Mesothelial cell of epicardium (in vitro differentiated cells): ENCODE data around the gene POLRMT. TPM values are rescaled to one million over a fixed set of nuclear protein-coding genes. Genes with fewer than 3 reads are reported as not detected.

Experiments used
- DNase-seq, 2 experiments: peaks; one replicate each; pipeline ENCODE4 v3.0.0; 2021; ENCODE audit warnings: low spot score in 2 of 2; ENCODE audit not compliant: unreplicated experiment in 2 of 2
- H3K27ac Mint-ChIP-seq: 2 replicates; pipeline ENCODE4 v1.8.0; 2021; ENCODE audit warnings: mixed read lengths
- H3K27me3 Mint-ChIP-seq: 2 replicates; pipeline ENCODE4 v1.8.0; 2021; ENCODE audit warnings: low read depth, mixed read lengths
- H3K36me3 Mint-ChIP-seq: 2 replicates; pipeline ENCODE4 v1.8.0; 2021; ENCODE audit warnings: mixed read lengths
- H3K4me1 Mint-ChIP-seq: 2 replicates; pipeline ENCODE4 v1.8.0; 2021; ENCODE audit warnings: mixed read lengths
- H3K4me3 Mint-ChIP-seq: 2 replicates; pipeline ENCODE4 v1.8.0; 2021; ENCODE audit warnings: mild to moderate bottlenecking, moderate library complexity, mixed read lengths
- H3K9me3 Mint-ChIP-seq: 2 replicates; pipeline ENCODE4 v1.8.0; 2021; ENCODE audit warnings: mixed read lengths
- CTCF ChIP-seq: fragments of 200-600 bp; sonication (generic); IDR thresholded peaks from one replicate; pipeline ENCODE4 v1.5.0; 2021; ENCODE audit warnings: antibody characterized with exemption; ENCODE audit not compliant: unreplicated experiment
- total RNA-seq: library from RNA; stranded (reverse); gene quantifications from 3 replicates; pipeline ENCODE4 v1.2.1, GENCODE V29; 2021

POLRMT gene
- total RNA-seq, 1 donor from 2014 or later: 56.4 TPM

DNA sequence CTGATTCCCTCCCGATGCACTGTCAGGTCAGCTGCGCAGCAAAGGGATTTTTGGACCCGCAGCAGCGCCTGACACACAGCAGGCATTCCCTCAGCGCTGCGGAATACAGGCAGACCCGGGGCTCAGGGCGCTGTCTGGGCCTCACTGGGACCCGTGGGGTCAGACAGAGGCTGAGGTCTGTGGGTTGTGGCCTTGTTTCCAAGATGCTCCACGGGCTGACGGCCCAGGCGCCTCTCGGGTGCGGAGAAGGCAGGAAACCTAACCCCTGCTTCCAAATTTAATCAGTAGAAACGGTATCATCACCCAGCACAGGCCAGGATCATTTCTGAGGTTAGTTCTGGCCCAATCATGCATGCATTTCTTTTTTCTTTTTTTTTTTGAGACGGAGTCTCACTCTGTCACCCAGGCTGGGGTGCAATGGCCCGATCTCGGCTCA, 30.4 kb upstream of the POLRMT start:
- DNase-seq: no peak
- H3K27ac Mint-ChIP-seq: peak overlapping the region; percentile 92
- peak overlapping the region; percentile 78 for H3K4me3 Mint-ChIP-seq
- TF ChIP-seq CTCF: no peak
- peaks cover 2% of the 10 kb centered on the region for H3K36me3 Mint-ChIP-seq
- H3K27me3 Mint-ChIP-seq: no peaks in the 10 kb centered on the region
- peaks cover 5% of the 10 kb centered on the region for H3K9me3 Mint-ChIP-seq
- peaks cover 28% of the 10 kb centered on the region for H3K4me1 Mint-ChIP-seq

DNA sequence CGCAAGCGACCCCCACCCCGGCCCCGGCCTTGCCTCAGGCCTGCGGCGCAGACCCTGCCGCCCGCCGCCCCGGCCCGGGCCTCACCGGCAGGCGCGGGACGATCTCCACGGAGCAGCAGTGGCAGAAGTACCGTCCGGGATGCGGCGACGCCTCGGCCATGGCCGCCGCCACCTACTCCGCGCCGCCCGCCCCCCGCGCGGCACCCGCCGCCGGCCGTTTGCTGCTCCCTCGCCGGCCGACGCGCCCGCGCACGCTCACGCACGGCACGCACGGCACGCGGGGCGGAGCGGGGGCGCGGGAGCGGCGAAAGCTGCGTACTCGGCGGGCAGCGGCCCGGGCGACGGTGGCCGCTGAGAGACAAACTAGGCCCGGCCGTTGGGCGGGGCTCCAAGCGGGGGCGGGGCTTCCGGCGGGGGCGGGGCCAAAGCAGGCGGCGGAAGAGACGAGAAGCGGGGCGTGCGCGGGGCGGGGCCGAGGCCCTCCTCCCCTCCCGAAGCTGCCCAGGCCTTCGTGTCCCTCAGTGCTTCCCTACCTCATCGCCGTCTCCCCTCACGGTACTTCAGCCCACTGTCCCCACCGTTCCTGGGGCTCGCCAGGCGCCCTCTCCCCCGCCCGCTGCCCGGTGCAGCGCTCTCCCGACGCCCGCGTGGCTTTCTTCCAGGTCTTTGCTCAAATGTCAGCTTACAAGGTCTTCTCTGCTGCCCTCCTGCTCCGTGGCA, 29.8 kb upstream of the POLRMT start, which contains the start of gene RNF126:
Gene RNF126 (minus strand): TSS at position 253 of the 720 bp plus-strand sequence. CDS start 93 bp downstream, at position 160.
- no peaks in the 10 kb centered on the region for H3K36me3 Mint-ChIP-seq
- H3K4me1 Mint-ChIP-seq: peaks cover 28% of the 10 kb centered on the region
- H3K4me3 Mint-ChIP-seq: peak within 1 kb of the TSS; percentile 78
- no peaks in the 10 kb centered on the region for H3K9me3 Mint-ChIP-seq
- TF ChIP-seq CTCF: no peak
- DNase-seq: peak; percentile 84 to 85
- peak within 1 kb of the TSS; percentile 92 for H3K27ac Mint-ChIP-seq
- no peaks in the 10 kb centered on the region for H3K27me3 Mint-ChIP-seq

DNA sequence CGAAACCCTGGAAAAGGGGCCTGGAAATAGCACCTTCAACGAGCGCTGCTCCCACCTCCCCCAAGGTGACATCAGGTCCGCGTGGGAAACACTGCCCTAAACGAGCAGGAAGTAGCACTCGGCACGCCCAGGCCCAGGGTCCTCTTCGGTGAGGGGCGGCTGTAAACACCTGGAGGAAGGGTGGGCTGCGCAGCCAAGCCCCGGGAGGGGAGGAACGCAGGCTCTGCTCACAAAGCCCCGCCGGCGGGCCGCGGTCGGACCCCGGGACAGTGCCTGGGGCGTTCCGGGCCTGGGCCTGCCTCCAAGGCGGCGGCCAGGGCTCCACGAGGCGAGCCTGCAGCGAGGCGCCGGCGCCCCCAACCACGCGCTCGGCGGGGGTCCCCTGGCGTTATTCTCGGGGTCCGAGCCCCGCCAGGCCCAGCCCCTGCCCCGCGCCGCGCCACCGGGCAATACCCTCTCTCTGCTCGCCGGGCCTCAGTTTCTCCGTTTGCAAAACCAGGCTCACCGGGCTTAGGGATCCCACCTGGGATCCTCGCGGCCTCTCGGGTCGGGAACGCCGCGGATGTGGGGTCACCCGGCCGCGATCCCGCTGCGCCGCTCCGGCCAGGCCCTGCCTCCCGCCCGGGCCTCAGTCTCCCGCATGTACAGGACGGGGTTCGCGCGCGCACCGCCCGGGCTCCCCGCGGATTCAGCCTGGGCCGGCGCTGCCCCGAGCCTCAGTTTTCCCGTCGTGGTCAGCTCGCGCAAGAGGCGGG, 29.0 kb upstream of the POLRMT start:
- Mint-ChIP-seq H3K27me3 (no peaks in the 10 kb centered on the region), H3K27ac (peak overlapping the region; percentile 92), H3K36me3 (no peaks in the 10 kb centered on the region), H3K4me1 (peaks cover 28% of the 10 kb centered on the region), H3K9me3 (no peaks in the 10 kb centered on the region), H3K4me3 (peak overlapping the region; percentile 76)
- DNase-seq: peak in 1 of 2 experiments; percentile 63
- no peak for TF ChIP-seq CTCF

- Mint-ChIP-seq H3K27ac (peak overlapping the region; percentile 92), H3K27me3 (no peaks in the 10 kb centered on the region), H3K36me3 (no peaks in the 10 kb centered on the region), H3K9me3 (no peaks in the 10 kb centered on the region), H3K4me3 (peak overlapping the region; percentile 76), H3K4me1 (peaks cover 28% of the 10 kb centered on the region)
- DNase-seq: no peak
- TF ChIP-seq CTCF: no peak
Measured at GRCh38 chr19:661427-662196, 28.3 kb upstream of the POLRMT start.

DNA sequence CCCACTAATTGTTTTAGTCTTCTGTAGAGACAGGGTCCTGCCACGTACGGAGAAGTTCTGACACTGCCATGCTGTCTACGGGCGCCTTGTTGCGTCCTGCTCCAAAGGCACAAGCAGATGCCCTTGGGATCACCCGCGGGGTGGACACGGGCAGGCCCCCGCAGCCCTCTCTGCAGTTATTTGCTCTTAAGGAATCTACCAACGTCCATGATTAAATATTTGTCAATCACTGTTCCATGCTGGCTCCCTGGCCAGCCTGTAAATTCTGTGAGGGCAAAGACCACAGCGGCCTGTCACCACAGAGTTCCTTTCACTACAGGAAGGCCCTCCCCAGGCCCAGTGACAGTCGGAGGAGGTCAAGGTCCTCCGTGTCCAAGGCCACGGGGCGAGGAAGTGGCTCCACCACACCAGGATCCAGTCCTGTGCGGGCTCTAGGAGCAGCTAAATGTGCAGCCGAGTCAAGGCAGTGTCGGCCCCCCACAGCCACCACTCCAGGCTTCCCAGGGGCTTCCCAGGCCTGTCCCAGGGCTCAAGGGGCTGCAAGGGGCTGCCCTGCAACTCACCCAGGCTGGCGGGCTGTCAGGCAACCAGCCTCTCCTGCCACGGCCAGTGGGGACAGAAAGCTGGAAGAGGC, 27.6 kb upstream of the POLRMT start:
- Mint-ChIP-seq H3K9me3 (no peaks in the 10 kb centered on the region), H3K36me3 (no peaks in the 10 kb centered on the region), H3K4me3 (peak overlapping the region; percentile 76), H3K4me1 (peaks cover 28% of the 10 kb centered on the region), H3K27ac (peak overlapping the region; percentile 92), H3K27me3 (no peaks in the 10 kb centered on the region)
- TF ChIP-seq CTCF: no peak
- no peak for DNase-seq
